ENCODE measurements around the gene DEPDC1. TPM values are rescaled to one million over a fixed set of nuclear protein-coding genes. Genes with fewer than 3 reads are reported as not detected.

The DEPDC1 gene
- total RNA-seq, 1 experiment from 2014 or later: 61.9 TPM

GRCh38 chr1:68460935-68461334, 35.9 kb downstream of the DEPDC1 start:
- peaks cover 2 to 42% of the 10 kb centered on the region in 2 experiments; a peak in 2 of 4 replicates for H3K36me3 ChIP-seq (ENCODE audit: control insufficient read depth in 1 of 2, insufficient read depth in 2 of 2, low read length in 2 of 2)
- intact Hi-C loops (cut with micrococcal nuclease): no loop called here
- RAD21 ChIA-PET (ENCODE audit: low non-redundant PET in 1 of 2, low total read pairs in 2 of 2, uncharacterized antibody in 2 of 2, unreplicated experiment in 2 of 2): no interaction called here
- no peak for ATAC-seq
- peaks cover 0 to 10% of the 10 kb centered on the region in 2 experiments; a peak in 1 of 4 replicates for H3K9me3 ChIP-seq (ENCODE audit: control insufficient read depth in 1 of 2, insufficient read depth in 1 of 2, low read depth in 1 of 2, low read length in 2 of 2)
- no peaks in the 10 kb centered on the region for H3K79me2 ChIP-seq (ENCODE audit: insufficient read depth, low read length)
- no peak overlapping the region for H3K4me3 ChIP-seq (replicated peaks in 1 of 2; ENCODE audit: low read depth in 1 of 2, low read length in 2 of 2)
- H3K27me3 ChIP-seq (ENCODE audit: insufficient read depth, low read length): no peaks in the 10 kb centered on the region
- H2AFZ ChIP-seq (ENCODE audit: low read depth, low read length, poor library complexity, severe bottlenecking): no peak overlapping the region
- H3K4me1 ChIP-seq (ENCODE audit: control insufficient read depth in 1 of 2, insufficient read depth in 2 of 2, low read length in 2 of 2): peaks cover 5 to 32% of the 10 kb centered on the region in 2 experiments; a peak in 3 of 4 replicates
- CTCF ChIA-PET: interaction anchor here (1.7 kb wide), 1 partner anchor 9 kb away, joined by 4 read pairs; no protein-coding TSS in a partner anchor
- H4K20me1 ChIP-seq (ENCODE audit: insufficient read depth): no peaks in the 10 kb centered on the region
- H3K4me2 ChIP-seq (ENCODE audit: low read length): no peak overlapping the region
- POLR2A ChIA-PET: no interaction called here
- DNase-seq (ENCODE audit: low read depth, low spot score): no peak
- H3K27ac ChIP-seq (ENCODE audit: low read depth, low read length): no peak overlapping the region
- TF ChIP-seq ATF3 (IDR thresholded peaks at IDR 0.05): no peak
- no peak for TF ChIP-seq EGR1 (IDR thresholded peaks at IDR 0.05; ENCODE audit: low read depth)
- TF ChIP-seq CBX3 (IDR thresholded peaks at IDR 0.05; ENCODE audit: low read depth): no peak
- no peak for TF ChIP-seq ZNF274 (IDR thresholded peaks at IDR 0.05; ENCODE audit: low read depth, low read length)
- BruUV-seq (replicated peaks): no TSS peak
- no peak overlapping the region for H3K9ac ChIP-seq (ENCODE audit: low read length)
- no peaks in the 10 kb centered on the region for H3K9me2 ChIP-seq (ENCODE audit: insufficient read depth)

GRCh38 chr1:68459796-68460195, 37.1 kb downstream of the DEPDC1 start:
- BruUV-seq (replicated peaks): no TSS peak
- Histone ChIP-seq H3K4me2 (ENCODE audit: low read length) (peak overlapping the region; percentile 21), H3K4me1 (ENCODE audit: control insufficient read depth in 1 of 2, insufficient read depth in 2 of 2, low read length in 2 of 2) (peaks cover 5 to 26% of the 10 kb centered on the region in 2 experiments; a peak in 3 of 4 replicates), H3K36me3 (ENCODE audit: control insufficient read depth in 1 of 2, insufficient read depth in 2 of 2, low read length in 2 of 2) (peaks cover 0 to 34% of the 10 kb centered on the region in 2 experiments; a peak in 2 of 4 replicates), H2AFZ (ENCODE audit: low read depth, low read length, poor library complexity, severe bottlenecking) (no peak overlapping the region), H4K20me1 (ENCODE audit: insufficient read depth) (no peaks in the 10 kb centered on the region), H3K27ac (ENCODE audit: low read depth, low read length) (no peak overlapping the region), H3K79me2 (ENCODE audit: insufficient read depth, low read length) (no peaks in the 10 kb centered on the region), H3K9me3 (ENCODE audit: control insufficient read depth in 1 of 2, insufficient read depth in 1 of 2, low read depth in 1 of 2, low read length in 2 of 2) (peaks cover 0 to 10% of the 10 kb centered on the region in 2 experiments; a peak in 1 of 4 replicates), H3K27me3 (ENCODE audit: insufficient read depth, low read length) (no peaks in the 10 kb centered on the region), H3K4me3 (replicated peaks in 1 of 2; ENCODE audit: low read depth in 1 of 2, low read length in 2 of 2) (no peak overlapping the region), H3K9ac (ENCODE audit: low read length) (no peak overlapping the region), H3K9me2 (ENCODE audit: insufficient read depth) (no peaks in the 10 kb centered on the region)
- ChIA-PET CTCF (interaction anchor here (0.8 kb wide), 1 partner anchor 12 kb away, joined by 3 read pairs; no protein-coding TSS in a partner anchor), RAD21 (ENCODE audit: low non-redundant PET in 1 of 2, low total read pairs in 2 of 2, uncharacterized antibody in 2 of 2, unreplicated experiment in 2 of 2) (no interaction called here), POLR2A (no interaction called here)
- ATAC-seq: peak; percentile 65
- intact Hi-C loops (cut with micrococcal nuclease): no loop called here
- TF ChIP-seq FOSL1 (IDR thresholded peaks at IDR 0.05; ENCODE audit: low read depth) (peak; percentile 35; the same call in 1 of the 2 replicates), JUND (IDR thresholded peaks at IDR 0.05) (peak; percentile 28; the same call in 1 of the 2 replicates), SP1 (IDR thresholded peaks at IDR 0.05; ENCODE audit: low read depth) (peak; percentile 25; the same call in 1 of the 2 replicates), SRF (IDR thresholded peaks at IDR 0.05; ENCODE audit: low read depth) (no peak), TCF7L2 (IDR thresholded peaks at IDR 0.05; ENCODE audit: borderline replicate concordance, extremely low read depth, insufficient read depth, insufficient read length) (peak; percentile 21), ZBTB33 (IDR thresholded peaks at IDR 0.05; ENCODE audit: extremely low read depth, insufficient replicate concordance, low read length) (no peak)
- no peak for DNase-seq (ENCODE audit: low read depth, low spot score)

Measured in HCT116 (cell line).